Suppressor macrophage treated with lipopolysaccharide for 4 hours (primary cell): ENCODE measurements around the gene TMED6.
"Not testable (repeated sequence)": the region's sequence is repeated elsewhere in the genome, so short reads cannot be mapped to it uniquely, and the experiment has no call there.

ENCODE experiments used
- DNase-seq: peaks from one replicate; pipeline ENCODE4 v3.0.0-alpha.2; 2020

TMED6 gene

GRCh38 chr16:69296771-69297170 is 54.8 kb downstream of the TMED6 start:
- DNase-seq = not testable (repeated sequence)

- no peak for DNase-seq
These were observed 57.5 kb downstream of the TMED6 start for GRCh38 chr16:69294051-69294450.

- DNase-seq = no peak
These were observed 58.2 kb downstream of the TMED6 start for GRCh38 chr16:69293401-69293800.
